GM21367 (cell line): ENCODE results near the gene PITPNM3.

Experiments used
- ATAC-seq: cut with Tn5 transposase; IDR thresholded peaks from one replicate; pipeline ENCODE4 v1.9.1; 2021; ENCODE audit not compliant: unreplicated experiment

PITPNM3 gene

DNA sequence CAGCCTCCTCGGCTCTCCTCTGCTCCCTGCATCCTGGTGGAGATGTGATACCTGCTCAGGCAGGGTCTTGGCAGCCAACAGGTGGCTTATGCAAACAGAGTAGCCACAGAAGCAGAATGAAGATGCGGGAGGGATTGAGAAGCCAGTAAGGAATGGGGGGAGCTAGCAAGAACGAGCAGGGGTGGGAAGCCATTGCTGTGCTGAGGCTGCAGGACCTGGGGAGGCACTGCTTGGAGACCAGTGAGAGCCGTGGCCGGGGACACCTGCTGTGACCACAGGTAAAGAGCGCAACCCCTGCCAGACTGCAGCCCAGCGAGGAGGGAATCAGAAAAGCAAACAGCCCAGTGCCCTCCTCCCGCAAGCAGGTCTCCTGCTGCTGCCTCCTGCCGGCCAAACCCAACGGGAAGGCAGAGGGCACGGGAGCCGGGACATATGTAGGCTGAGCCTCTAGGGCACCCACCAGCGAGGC is 136.1 kb downstream of the PITPNM3 start:
- ATAC-seq = no peak

DNA sequence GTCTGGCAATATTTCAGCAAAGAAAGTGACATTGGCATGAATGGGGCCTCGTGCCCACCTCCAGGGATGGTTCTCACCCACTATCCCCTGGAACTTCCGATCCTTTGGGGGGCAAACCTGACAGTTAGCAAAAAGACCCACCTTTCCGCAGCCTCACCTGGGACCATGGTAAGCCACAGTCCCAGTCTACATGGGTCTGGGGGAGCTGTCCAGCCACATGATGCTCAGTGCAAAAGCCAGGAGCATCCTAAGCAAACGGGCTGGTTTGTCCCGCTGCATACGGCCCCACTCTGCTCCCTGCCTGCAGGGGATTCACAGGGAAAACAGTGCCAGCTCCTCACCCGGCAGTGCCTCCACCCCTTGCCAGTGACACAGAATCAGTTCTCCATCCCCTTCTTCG is 140.7 kb downstream of the PITPNM3 start:
- ATAC-seq = no peak

DNA sequence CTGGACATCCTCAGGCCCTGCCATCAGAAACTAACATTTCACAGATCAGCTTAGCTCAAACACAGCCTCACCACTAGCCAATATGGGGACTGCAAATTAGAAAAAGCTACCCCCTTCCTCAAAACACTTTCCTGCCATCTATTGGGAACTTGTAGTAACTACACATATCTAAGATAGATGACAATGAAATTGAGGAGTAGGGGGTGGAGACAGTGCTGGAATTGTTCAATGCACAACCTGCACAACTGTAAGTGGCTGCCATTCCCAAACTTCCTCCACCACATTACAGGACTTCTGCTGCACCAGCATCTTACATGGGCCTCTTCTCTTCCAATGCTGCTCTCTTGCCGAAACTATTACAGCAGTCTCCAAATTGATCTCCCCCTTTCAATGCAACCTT is 143.3 kb downstream of the PITPNM3 start:
- no peak for ATAC-seq

DNA sequence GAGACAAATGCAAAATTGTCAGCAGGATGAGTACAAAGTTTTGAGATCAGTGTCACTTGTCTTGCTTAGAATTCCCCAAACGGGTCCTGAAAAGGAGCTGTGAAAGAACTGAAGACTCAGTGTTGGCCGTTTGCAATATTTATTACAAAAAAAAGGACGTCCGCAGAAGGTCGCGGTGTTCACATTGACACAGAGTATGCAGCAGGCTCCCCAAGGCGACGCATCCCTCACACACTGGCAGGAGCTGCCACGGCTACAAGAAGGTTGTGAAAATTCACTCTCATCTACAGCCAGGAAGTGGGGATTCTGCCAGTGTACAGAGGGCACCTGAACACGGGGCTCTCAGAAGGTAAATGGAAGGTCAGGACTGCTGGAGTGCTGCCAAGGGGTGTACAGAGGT is 147.6 kb downstream of the PITPNM3 start:
- no peak for ATAC-seq

DNA sequence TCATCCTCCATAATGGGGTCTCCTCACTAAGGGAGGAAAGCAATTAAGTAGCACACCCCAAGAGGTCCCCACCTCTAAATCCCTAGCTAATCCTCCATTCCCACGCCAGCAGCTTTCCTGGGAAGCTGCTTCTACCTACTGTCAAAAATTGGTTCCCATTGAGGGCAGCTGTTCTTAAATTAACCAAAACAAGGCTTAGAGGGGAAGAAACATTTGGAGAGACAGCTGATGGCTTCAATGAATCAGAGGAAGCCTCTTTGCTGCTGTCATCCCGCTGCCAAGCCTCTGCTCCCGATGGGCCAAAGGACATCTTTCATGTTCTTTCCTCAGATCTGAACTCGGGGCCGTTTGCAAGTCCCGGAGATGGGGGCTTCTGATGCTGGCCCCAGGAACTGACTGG is 148.1 kb downstream of the PITPNM3 start:
- ATAC-seq = no peak

DNA sequence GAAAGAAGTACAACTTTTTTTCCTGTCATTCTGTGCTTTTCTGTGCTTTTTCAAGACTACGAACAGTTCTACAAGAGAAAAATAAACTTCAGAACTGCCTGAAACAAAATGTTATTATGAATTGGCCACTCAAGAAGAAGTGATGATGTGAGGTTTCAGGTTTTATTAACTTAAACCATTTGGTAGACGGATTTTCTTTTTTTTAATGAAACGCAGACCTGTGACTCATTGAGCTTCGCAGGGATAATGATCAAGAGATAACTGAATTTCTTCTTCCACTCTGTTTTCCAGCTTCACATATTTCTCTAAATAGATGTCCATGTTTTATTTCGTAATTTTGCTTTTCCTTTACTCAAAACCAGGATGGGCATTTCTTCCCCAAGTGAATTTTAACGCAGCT is 154.1 kb downstream of the PITPNM3 start:
- no peak for ATAC-seq
